MM.1S (cell line): Measurements from ENCODE around the gene CACHD1.

ENCODE experiments used
- DNase-seq: peaks from one replicate; pipeline ENCODE4 v3.0.0-alpha.2; 2015
- H2AFZ ChIP-seq: fragments of 300-600 bp; sonication (generic); 2 replicates; pipeline ENCODE4 v1.6.0; 2016; ENCODE audit warnings: antibody characterized with exemption, low read length
- H3F3A ChIP-seq: fragments of 300-600 bp; sonication (generic); 2 replicates; pipeline ENCODE4 v1.6.1; 2016; ENCODE audit warnings: mild to moderate bottlenecking, antibody characterized with exemption, low read length, moderate library complexity, mixed read lengths; ENCODE audit not compliant: insufficient read depth
- H3K27ac ChIP-seq: fragments of 300-600 bp; sonication (generic); 2 replicates; pipeline ENCODE4 v1.5.1; 2016; ENCODE audit warnings: mild to moderate bottlenecking, low read length
- H3K27me3 ChIP-seq: fragments of 300-600 bp; sonication (generic); replicated peaks from 2 replicates; pipeline ENCODE4 v1.6.0; 2016; ENCODE audit warnings: low read length; ENCODE audit not compliant: insufficient read depth
- H3K36me3 ChIP-seq: fragments of 300-600 bp; sonication (generic); replicated peaks from 2 replicates; pipeline ENCODE4 v1.6.1; 2016; ENCODE audit warnings: mild to moderate bottlenecking, low read length, mixed read lengths; ENCODE audit not compliant: insufficient read depth
- H3K4me1 ChIP-seq: fragments of 300-600 bp; sonication (generic); 2 replicates; pipeline ENCODE4 v1.6.1; 2016; ENCODE audit warnings: low read length, mixed read lengths
- H3K4me2 ChIP-seq: fragments of 300-600 bp; sonication (generic); 2 replicates; pipeline ENCODE4 v1.6.0; 2016; ENCODE audit warnings: low read depth, low read length
- H3K4me3 ChIP-seq: fragments of 300-600 bp; sonication (generic); 2 replicates; pipeline ENCODE4 v1.5.1; 2016; ENCODE audit warnings: low read length, mixed read lengths
- H3K79me2 ChIP-seq: fragments of 300-600 bp; sonication (generic); 2 replicates; pipeline ENCODE4 v1.6.1; 2016; ENCODE audit warnings: mixed run types, low read length, mixed read lengths
- H3K9ac ChIP-seq: fragments of 300-600 bp; sonication (generic); 2 replicates; pipeline ENCODE4 v1.6.1; 2016; ENCODE audit warnings: low read length, mixed read lengths
- H3K9me2 ChIP-seq: fragments of 300-600 bp; sonication (generic); replicated peaks from 2 replicates; pipeline ENCODE4 v1.6.1; 2016; ENCODE audit warnings: mild to moderate bottlenecking, low read length, mixed read lengths; ENCODE audit not compliant: insufficient read depth
- H3K9me3 ChIP-seq: fragments of 300-600 bp; sonication (generic); replicated peaks from 2 replicates; pipeline ENCODE4 v1.6.1; 2016; ENCODE audit warnings: mild to moderate bottlenecking, low read length, mixed read lengths; ENCODE audit not compliant: insufficient read depth
- H4K20me1 ChIP-seq: fragments of 300-600 bp; sonication (generic); 2 replicates; pipeline ENCODE4 v1.6.1; 2016; ENCODE audit warnings: mild to moderate bottlenecking, low read length, moderate library complexity, mixed read lengths; ENCODE audit not compliant: insufficient read depth
- EZH2 ChIP-seq: fragments of 300-600 bp; sonication (generic); optimal IDR thresholded peaks from 2 replicates; pipeline ENCODE3; 2017; ENCODE audit warnings: low read depth, mild to moderate bottlenecking, antibody characterized with exemption, low read length, mixed read lengths
- EZH2phosphoT487 ChIP-seq: fragments of 300-600 bp; sonication (generic); IDR thresholded peaks from 2 replicates; pipeline ENCODE4 v1.6.1; 2018; ENCODE audit warnings: antibody characterized with exemption, low read length
- TF ChIP-seq, protein P1 (sequence below): fragments of 300-600 bp; sonication (generic); IDR thresholded peaks from 2 replicates; pipeline ENCODE4 v1.5.1; 2016; ENCODE audit warnings: antibody characterized with exemption, low read length, mixed read lengths

CACHD1 gene

DNA sequence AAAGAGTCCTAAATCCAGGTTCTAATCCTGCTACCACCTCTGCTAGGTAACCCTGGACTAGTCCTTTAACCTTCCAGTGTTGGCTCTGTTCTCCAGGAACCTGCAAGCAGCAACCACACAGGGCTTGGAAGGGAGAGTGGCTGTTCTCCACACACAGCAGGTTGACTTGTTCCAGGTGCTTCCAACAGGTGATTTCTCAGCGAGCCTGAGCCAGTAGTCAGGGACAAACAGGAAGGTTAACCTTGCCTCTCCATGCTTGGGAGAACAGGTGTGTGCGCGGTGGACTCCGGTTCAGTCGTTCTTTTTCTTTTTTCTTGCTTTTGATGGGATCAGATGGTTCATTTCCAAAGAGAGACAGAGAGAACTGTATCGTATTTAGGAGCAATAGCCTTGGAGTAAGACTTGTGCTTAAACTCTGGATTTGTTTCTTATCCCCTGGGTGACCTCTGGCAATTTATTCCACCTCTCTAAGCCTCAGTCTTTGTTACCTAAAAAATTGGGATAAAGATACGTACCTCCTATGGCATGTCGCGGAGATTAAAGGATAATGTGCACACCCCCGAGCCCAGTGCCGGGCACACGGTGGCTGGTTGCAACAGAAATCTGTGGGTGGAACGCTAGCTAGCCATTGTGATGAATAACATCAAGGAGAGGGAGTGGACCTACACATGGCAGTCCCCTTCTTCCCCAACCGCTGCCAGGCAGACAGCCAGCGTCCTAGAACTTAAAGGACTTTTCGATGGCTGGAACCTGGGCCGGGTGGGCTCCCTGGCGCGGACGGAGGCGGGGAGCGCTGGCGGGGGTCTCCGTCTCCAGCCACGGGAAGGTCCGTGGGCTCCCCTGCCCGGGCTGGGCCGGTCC lies 583 bp upstream of the CACHD1 start:
- no peak for TF ChIP-seq EZH2
- TF ChIP-seq, protein P1, sequence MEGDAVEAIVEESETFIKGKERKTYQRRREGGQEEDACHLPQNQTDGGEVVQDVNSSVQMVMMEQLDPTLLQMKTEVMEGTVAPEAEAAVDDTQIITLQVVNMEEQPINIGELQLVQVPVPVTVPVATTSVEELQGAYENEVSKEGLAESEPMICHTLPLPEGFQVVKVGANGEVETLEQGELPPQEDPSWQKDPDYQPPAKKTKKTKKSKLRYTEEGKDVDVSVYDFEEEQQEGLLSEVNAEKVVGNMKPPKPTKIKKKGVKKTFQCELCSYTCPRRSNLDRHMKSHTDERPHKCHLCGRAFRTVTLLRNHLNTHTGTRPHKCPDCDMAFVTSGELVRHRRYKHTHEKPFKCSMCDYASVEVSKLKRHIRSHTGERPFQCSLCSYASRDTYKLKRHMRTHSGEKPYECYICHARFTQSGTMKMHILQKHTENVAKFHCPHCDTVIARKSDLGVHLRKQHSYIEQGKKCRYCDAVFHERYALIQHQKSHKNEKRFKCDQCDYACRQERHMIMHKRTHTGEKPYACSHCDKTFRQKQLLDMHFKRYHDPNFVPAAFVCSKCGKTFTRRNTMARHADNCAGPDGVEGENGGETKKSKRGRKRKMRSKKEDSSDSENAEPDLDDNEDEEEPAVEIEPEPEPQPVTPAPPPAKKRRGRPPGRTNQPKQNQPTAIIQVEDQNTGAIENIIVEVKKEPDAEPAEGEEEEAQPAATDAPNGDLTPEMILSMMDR = no peak
- TF ChIP-seq EZH2phosphoT487 = no peak
- peak overlapping the region; percentile 96 for H2AFZ ChIP-seq
- no peaks in the 10 kb centered on the region for H3K9me2 ChIP-seq
- peak overlapping the region; percentile 56; the same call in 1 of the 2 replicates for H3K9ac ChIP-seq
- DNase-seq = no peak
- no peaks in the 10 kb centered on the region for H3K9me3 ChIP-seq
- H4K20me1 ChIP-seq = no peaks in the 10 kb centered on the region
- H3F3A ChIP-seq = no peaks in the 10 kb centered on the region
- H3K4me3 ChIP-seq = peak overlapping the region; percentile 69
- no peaks in the 10 kb centered on the region for H3K36me3 ChIP-seq
- no peaks in the 10 kb centered on the region for H3K79me2 ChIP-seq
- peak overlapping the region; percentile 42; the same call in 1 of the 2 replicates for H3K27ac ChIP-seq
- H3K27me3 ChIP-seq = no peaks in the 10 kb centered on the region; the same call in 1 of the 2 replicates
- H3K4me1 ChIP-seq = no peaks in the 10 kb centered on the region
- peak overlapping the region; percentile 95 for H3K4me2 ChIP-seq

DNA sequence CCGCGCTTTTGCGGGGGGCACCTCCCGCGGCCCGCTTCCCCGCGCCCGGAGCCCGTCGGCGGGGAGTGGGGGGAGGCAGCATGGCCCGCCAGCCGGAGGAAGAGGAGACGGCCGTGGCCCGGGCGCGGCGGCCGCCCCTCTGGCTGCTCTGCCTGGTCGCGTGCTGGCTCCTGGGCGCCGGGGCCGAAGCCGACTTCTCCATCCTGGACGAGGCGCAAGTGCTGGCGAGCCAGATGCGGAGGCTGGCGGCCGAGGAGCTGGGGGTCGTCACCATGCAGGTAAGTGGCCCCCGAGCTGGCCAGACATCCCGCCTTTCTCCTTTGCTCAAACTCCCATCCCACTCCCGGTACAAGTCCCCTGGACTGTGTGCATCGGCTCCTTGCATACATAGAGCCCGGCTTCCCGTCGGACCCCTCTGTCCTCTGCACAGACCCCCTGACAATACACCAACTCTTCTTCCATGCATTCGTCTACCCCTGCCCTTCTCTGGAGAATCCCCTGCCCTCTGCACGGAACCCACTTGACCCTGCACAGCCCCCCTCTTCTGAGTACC lies 812 bp downstream of the CACHD1 start:
- H3K4me3 ChIP-seq = peak overlapping the region; percentile 63
- H3K9me2 ChIP-seq = no peaks in the 10 kb centered on the region
- H2AFZ ChIP-seq = peak overlapping the region; percentile 86
- TF ChIP-seq, protein P1 = no peak
- no peak for TF ChIP-seq EZH2phosphoT487
- TF ChIP-seq EZH2 = no peak
- no peak for DNase-seq
- H3K36me3 ChIP-seq = no peaks in the 10 kb centered on the region
- no peak overlapping the region for H3K27ac ChIP-seq
- H3K4me2 ChIP-seq = peak overlapping the region; percentile 83
- H3F3A ChIP-seq = no peaks in the 10 kb centered on the region
- H4K20me1 ChIP-seq = no peaks in the 10 kb centered on the region
- H3K27me3 ChIP-seq = no peaks in the 10 kb centered on the region; the same call in 1 of the 2 replicates
- no peaks in the 10 kb centered on the region for H3K9me3 ChIP-seq
- peak overlapping the region; percentile 39; the same call in 1 of the 2 replicates for H3K9ac ChIP-seq
- H3K79me2 ChIP-seq = no peaks in the 10 kb centered on the region
- no peaks in the 10 kb centered on the region for H3K4me1 ChIP-seq

DNA sequence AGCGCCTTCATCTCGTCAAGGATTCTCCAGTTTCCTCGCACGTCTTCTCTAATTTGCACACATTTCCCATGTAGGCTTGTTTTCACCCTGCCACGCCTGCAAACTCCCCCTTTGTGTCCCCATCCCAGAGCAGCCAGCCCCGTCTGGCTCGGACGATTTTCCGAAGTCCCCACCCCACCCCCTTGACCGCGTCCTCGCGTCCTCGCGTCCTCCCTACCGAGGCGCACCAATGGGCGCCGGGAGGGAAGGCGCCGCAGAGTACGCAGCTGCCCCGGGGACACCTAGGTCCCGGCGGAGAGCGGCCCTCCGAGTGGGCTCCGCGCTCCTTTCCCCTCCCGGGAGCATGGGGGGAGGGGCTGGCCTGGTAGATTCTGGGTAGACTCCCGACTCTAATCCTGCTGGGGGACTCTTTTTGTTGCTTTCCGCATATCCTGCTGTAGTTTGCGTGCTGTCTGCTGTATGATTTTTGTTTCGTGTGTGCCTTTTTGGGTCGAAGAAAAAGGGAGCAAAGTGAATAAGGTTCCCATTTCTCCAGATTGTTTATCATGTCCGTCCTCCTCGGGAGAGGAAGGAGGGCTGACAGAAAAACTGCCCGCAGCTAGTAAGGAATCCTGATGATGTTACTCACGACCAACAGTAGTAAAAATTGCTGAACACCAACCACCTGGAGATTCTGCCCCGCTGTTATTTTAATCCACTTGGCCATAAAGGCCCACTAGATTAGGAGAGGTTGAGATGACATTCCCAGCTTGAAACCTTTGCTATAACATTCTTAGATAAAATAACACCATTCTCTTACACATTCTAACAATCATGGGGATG lies 1.5 kb downstream of the CACHD1 start:
- no peaks in the 10 kb centered on the region for H3K79me2 ChIP-seq
- no peaks in the 10 kb centered on the region; the same call in 1 of the 2 replicates for H3K27me3 ChIP-seq
- H3K9me3 ChIP-seq = no peaks in the 10 kb centered on the region
- H3K27ac ChIP-seq = no peak overlapping the region
- peak overlapping the region; percentile 83 for H3K4me2 ChIP-seq
- TF ChIP-seq EZH2 = no peak
- TF ChIP-seq EZH2phosphoT487 = no peak
- TF ChIP-seq, protein P1 = no peak
- H3F3A ChIP-seq = no peaks in the 10 kb centered on the region
- DNase-seq = no peak
- H2AFZ ChIP-seq = peak overlapping the region; percentile 86; the same call in 1 of the 2 replicates
- no peaks in the 10 kb centered on the region for H4K20me1 ChIP-seq
- H3K9ac ChIP-seq = no peak overlapping the region
- H3K4me3 ChIP-seq = peak overlapping the region; percentile 63
- no peaks in the 10 kb centered on the region for H3K9me2 ChIP-seq
- no peaks in the 10 kb centered on the region for H3K4me1 ChIP-seq
- H3K36me3 ChIP-seq = no peaks in the 10 kb centered on the region
